CD14-positive monocyte (primary cell): ENCODE results near the gene FKBP9. TPM values are rescaled to one million over a fixed set of nuclear protein-coding genes. Genes with fewer than 3 reads are reported as not detected.

Source experiments
- DNase-seq, 3 donors: peaks; one replicate each; pipeline ENCODE4 v3.0.0-alpha.2; 2011 to 2022
- H2AFZ ChIP-seq: 2 replicates; pipeline ENCODE4 v1.6.0; 2012; ENCODE audit warnings: mild to moderate bottlenecking, low read depth, low read length, inconsistent platforms; ENCODE audit not compliant: insufficient read depth, poor library complexity, severe bottlenecking
- H3K27ac ChIP-seq, 2 donors: 1 replicate in 1 of 2; 2 replicates in 1 of 2; pipeline ENCODE4 v1.5.1; 2012 to 2013; ENCODE audit warnings: low read length in 2 of 2, control low read depth in 1 of 2, inconsistent platforms in 1 of 2, low read depth in 1 of 2, mild to moderate bottlenecking in 1 of 2
- H3K27me3 ChIP-seq, 2 donors: one replicate each; pipeline versions ENCODE4 v1.6.0 to v1.6.1; 2011 to 2013; ENCODE audit warnings: low read length in 2 of 2; ENCODE audit not compliant: control insufficient read depth in 2 of 2, insufficient read depth in 2 of 2
- H3K36me3 ChIP-seq, 2 donors: replicated peaks in 1 of 2; 1 replicate in 1 of 2; 2 replicates in 1 of 2; pipeline versions ENCODE4 v1.5.1 to v1.6.1; 2012 to 2013; ENCODE audit warnings: low read length in 2 of 2, control low read depth in 1 of 2, inconsistent platforms in 1 of 2, mild to moderate bottlenecking in 1 of 2; ENCODE audit not compliant: insufficient read depth in 2 of 2, control insufficient read depth in 1 of 2
- H3K4me1 ChIP-seq, 2 donors: 1 replicate in 1 of 2; 2 replicates in 1 of 2; pipeline versions ENCODE4 v1.5.1 to v1.6.1; 2012 to 2013; ENCODE audit warnings: low read length in 2 of 2, control low read depth in 1 of 2, inconsistent platforms in 1 of 2, mild to moderate bottlenecking in 1 of 2, moderate library complexity in 1 of 2; ENCODE audit not compliant: insufficient read depth in 2 of 2, control insufficient read depth in 1 of 2
- H3K4me2 ChIP-seq: replicated peaks from 2 replicates; pipeline ENCODE3; 2012; ENCODE audit warnings: low read length, moderate library complexity, mild to moderate bottlenecking; ENCODE audit not compliant: poor library complexity, severe bottlenecking; ENCODE audit errors: extremely low read depth
- H3K4me3 ChIP-seq, 3 experiments: fragments of 200-600 bp in 1 of 3; sonication (generic) in 1 of 3; replicated peaks in 1 of 3; 1 replicate in 2 of 3; 2 replicates in 1 of 3; pipeline ENCODE4 v1.5.1; 2011 to 2013; ENCODE audit warnings: low read length in 3 of 3, mild to moderate bottlenecking in 3 of 3, control low read depth in 2 of 3, low read depth in 2 of 3, inconsistent platforms in 1 of 3, moderate library complexity in 1 of 3
- H3K79me2 ChIP-seq: 2 replicates; pipeline ENCODE4 v1.6.0; 2012; ENCODE audit warnings: mild to moderate bottlenecking, control low read depth, inconsistent platforms, low read length, moderate library complexity; ENCODE audit not compliant: insufficient read depth
- H3K9ac ChIP-seq: 2 replicates; pipeline ENCODE4 v1.6.0; 2017; ENCODE audit warnings: low read length, mild to moderate bottlenecking; ENCODE audit not compliant: insufficient read depth, poor library complexity, severe bottlenecking
- H3K9me3 ChIP-seq, 2 donors: replicated peaks in 1 of 2; 1 replicate in 1 of 2; 2 replicates in 1 of 2; pipeline versions ENCODE4 v1.5.1 to v1.6.1; 2012 to 2013; ENCODE audit warnings: low read length in 2 of 2, control low read depth in 1 of 2; ENCODE audit not compliant: control insufficient read depth in 1 of 2, insufficient read depth in 1 of 2
- H4K20me1 ChIP-seq: 2 replicates; pipeline ENCODE4 v1.6.0; 2012; ENCODE audit warnings: mild to moderate bottlenecking, low read length, control low read depth, moderate library complexity; ENCODE audit not compliant: insufficient read depth
- H3K27ac Mint-ChIP-seq, 7 donors: one replicate each; pipeline ENCODE4 v1.8.0; 2020; ENCODE audit warnings: mild to moderate bottlenecking in 7 of 7, mixed read lengths in 7 of 7, moderate library complexity in 6 of 7, inconsistent platforms in 2 of 7
- H3K27me3 Mint-ChIP-seq, 3 donors: one replicate each; pipeline ENCODE4 v1.8.0; 2021 to 2022; ENCODE audit warnings: low read depth in 3 of 3, mild to moderate bottlenecking in 3 of 3, mixed read lengths in 3 of 3, moderate library complexity in 3 of 3, inconsistent platforms in 1 of 3
- H3K36me3 Mint-ChIP-seq, 2 donors: one replicate each; pipeline ENCODE4 v1.8.0; 2020; ENCODE audit warnings: mixed read lengths in 2 of 2, inconsistent platforms in 1 of 2, mild to moderate bottlenecking in 1 of 2
- H3K4me1 Mint-ChIP-seq: one replicate; pipeline ENCODE4 v1.8.0; 2020; ENCODE audit warnings: mild to moderate bottlenecking, mixed read lengths
- H3K4me3 Mint-ChIP-seq, 2 donors: one replicate each; pipeline ENCODE4 v1.8.0; 2020; ENCODE audit warnings: mild to moderate bottlenecking in 2 of 2, mixed read lengths in 2 of 2, moderate library complexity in 1 of 2
- H3K9me3 Mint-ChIP-seq, 7 donors: one replicate each; pipeline ENCODE4 v1.8.0; 2020 to 2022; ENCODE audit warnings: mixed read lengths in 7 of 7, mild to moderate bottlenecking in 6 of 7, moderate library complexity in 6 of 7, inconsistent platforms in 2 of 7
- WGBS: methylation state at CpG from one replicate; pipeline ENCODE4 v1.1.5; 2013; ENCODE audit warnings: missing lambda C conversion rate; ENCODE audit not compliant: insufficient coverage; 5-methylcytosine and 5-hydroxymethylcytosine counted together
- intact Hi-C, 2 donors: fragments of 100-400 bp; cut with micrococcal nuclease; formaldehyde crosslinking; loops; one replicate each; pipeline versions ENCODE4 v1.15.0 to v1.15.1; 2023
- polyA plus RNA-seq, 3 donors: library from polyadenylated mRNA; depleted of rRNA in 1 of 3; unstranded in 2 of 3; stranded (reverse) in 1 of 3; fragments of 300-500 nt in 2 of 3; fragments of >200 nt in 1 of 3; fragmentation: Illumina TruSeq in 2 of 3; gene quantifications; 1 replicate in 2 of 3; 2 replicates in 1 of 3; pipeline ENCODE4 v1.2.3, GENCODE V29; 2012 to 2021
- TF ChIP-seq, protein P1 (sequence below): fragments of 200-600 bp; IDR thresholded peaks from one replicate; pipeline ENCODE4 v1.8.0; 2022; ENCODE audit warnings: antibody characterized with exemption, mild to moderate bottlenecking

The FKBP9 gene
- polyA plus RNA-seq, 3 donors = 2.9 to 5.6 (median 4.2) TPM

DNA sequence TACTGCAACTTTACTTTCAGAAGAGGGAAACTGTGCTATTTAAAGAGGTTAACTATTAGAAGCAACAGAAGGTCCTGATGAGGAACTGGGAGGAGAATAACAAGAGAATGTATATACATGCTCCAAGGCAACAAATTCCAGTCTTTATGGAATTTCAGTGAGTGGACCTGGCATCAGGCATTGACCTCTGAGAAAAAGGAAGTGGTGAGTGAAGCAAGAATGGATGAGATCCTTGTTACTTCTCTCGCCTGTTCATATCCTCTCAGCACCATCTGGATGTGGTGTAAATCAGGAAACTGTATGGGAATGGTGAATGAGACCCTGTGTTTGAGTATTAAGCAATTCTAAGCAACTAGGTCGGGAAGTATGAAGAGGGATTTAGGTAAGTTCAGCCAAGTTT, 35.3 kb upstream of the FKBP9 start:
- no peak overlapping the region for H3K4me3 ChIP-seq
- peaks cover 0 to 23% of the 10 kb centered on the region in 2 donors for H3K36me3 ChIP-seq
- H3K27me3 ChIP-seq = no peaks in the 10 kb centered on the region
- H3K4me3 Mint-ChIP-seq = no peak overlapping the region
- no peak overlapping the region for H3K27ac ChIP-seq
- H2AFZ ChIP-seq = no peak overlapping the region
- H3K9me3 Mint-ChIP-seq = no peaks in the 10 kb centered on the region
- no peak overlapping the region for H3K9ac ChIP-seq
- peak in 2 of 3 donors; percentile 2 to 8 for DNase-seq
- H3K79me2 ChIP-seq = no peaks in the 10 kb centered on the region
- H3K36me3 Mint-ChIP-seq = peaks cover 13 to 21% of the 10 kb centered on the region in 2 donors
- H3K4me1 ChIP-seq = no peaks in the 10 kb centered on the region
- H3K27me3 Mint-ChIP-seq = no peaks in the 10 kb centered on the region
- no peak overlapping the region for H3K4me2 ChIP-seq
- WGBS = 0% methylated on average over 1 of the region's 2 CpGs
- TF ChIP-seq, protein P1, sequence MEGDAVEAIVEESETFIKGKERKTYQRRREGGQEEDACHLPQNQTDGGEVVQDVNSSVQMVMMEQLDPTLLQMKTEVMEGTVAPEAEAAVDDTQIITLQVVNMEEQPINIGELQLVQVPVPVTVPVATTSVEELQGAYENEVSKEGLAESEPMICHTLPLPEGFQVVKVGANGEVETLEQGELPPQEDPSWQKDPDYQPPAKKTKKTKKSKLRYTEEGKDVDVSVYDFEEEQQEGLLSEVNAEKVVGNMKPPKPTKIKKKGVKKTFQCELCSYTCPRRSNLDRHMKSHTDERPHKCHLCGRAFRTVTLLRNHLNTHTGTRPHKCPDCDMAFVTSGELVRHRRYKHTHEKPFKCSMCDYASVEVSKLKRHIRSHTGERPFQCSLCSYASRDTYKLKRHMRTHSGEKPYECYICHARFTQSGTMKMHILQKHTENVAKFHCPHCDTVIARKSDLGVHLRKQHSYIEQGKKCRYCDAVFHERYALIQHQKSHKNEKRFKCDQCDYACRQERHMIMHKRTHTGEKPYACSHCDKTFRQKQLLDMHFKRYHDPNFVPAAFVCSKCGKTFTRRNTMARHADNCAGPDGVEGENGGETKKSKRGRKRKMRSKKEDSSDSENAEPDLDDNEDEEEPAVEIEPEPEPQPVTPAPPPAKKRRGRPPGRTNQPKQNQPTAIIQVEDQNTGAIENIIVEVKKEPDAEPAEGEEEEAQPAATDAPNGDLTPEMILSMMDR = no peak
- no peaks in the 10 kb centered on the region for H3K9me3 ChIP-seq
- H4K20me1 ChIP-seq = no peaks in the 10 kb centered on the region
- H3K4me1 Mint-ChIP-seq = peaks cover 4% of the 10 kb centered on the region
- intact Hi-C loops = no loop called here
- peak overlapping the region in 1 of 7 donors; percentile 36 for H3K27ac Mint-ChIP-seq

DNA sequence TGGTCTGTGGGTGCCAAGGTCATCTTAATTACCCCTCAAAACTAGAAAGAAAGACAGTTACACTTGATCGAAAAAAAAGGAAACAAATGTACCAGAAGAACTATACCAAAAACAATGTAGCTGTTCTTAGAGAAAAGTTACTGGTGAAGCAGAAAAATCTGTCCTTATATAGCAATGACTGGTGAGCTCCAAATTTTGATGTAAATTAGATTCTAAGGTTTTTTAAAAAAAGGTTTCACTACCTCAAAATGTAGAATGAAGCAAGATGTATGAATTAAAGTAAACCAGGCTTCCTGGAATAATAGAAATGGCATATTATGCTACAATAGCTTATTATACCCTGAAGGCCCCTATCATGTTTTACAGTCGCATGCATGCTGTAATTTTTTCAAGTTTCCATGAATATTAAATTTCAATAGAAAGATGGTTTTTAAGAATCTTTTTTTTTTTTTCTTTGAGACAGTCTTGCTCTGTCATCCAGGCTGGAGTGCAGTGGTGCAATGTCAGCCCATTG, 28.4 kb upstream of the FKBP9 start:
- no peak for DNase-seq
- no peak overlapping the region for H3K27ac ChIP-seq
- H3K27me3 Mint-ChIP-seq = no peaks in the 10 kb centered on the region
- H4K20me1 ChIP-seq = no peaks in the 10 kb centered on the region
- no peaks in the 10 kb centered on the region for H3K9me3 Mint-ChIP-seq
- H3K9ac ChIP-seq = no peak overlapping the region
- peaks cover 6% of the 10 kb centered on the region for H3K4me1 Mint-ChIP-seq
- H3K36me3 ChIP-seq = peaks cover 2 to 30% of the 10 kb centered on the region in 2 donors
- no peaks in the 10 kb centered on the region for H3K27me3 ChIP-seq
- no peak overlapping the region for H2AFZ ChIP-seq
- H3K27ac Mint-ChIP-seq = no peak overlapping the region
- no CpG with 5 or more reads among the region's 2 CpGs for WGBS
- no peaks in the 10 kb centered on the region for H3K4me1 ChIP-seq
- peaks cover 23 to 41% of the 10 kb centered on the region in 2 donors for H3K36me3 Mint-ChIP-seq
- intact Hi-C loops = no loop called here
- TF ChIP-seq, protein P1 = no peak
- no peak overlapping the region for H3K4me2 ChIP-seq
- no peak overlapping the region for H3K4me3 Mint-ChIP-seq
- no peaks in the 10 kb centered on the region for H3K9me3 ChIP-seq
- H3K4me3 ChIP-seq = no peak overlapping the region
- H3K79me2 ChIP-seq = no peaks in the 10 kb centered on the region
